ENCODE results near the gene MB.
A peak's percentile ranks its signal among the peaks of the same experiment; 100 is the strongest.
"Not testable (repeated sequence)": the region's sequence is repeated elsewhere in the genome, so short reads cannot be mapped to it uniquely, and the experiment has no call there.

The MB gene

GRCh38 chr22:35625763-35626432 is 8.8 kb upstream of the MB start:
- TF ChIP-seq ISL1 (CRISPR knock-in tag; IDR thresholded peaks at IDR 0.05) (no peak), ZNF565 (CRISPR knock-in tag; conservative IDR thresholded peaks at IDR 0.05; ENCODE audit: low read depth) (no peak), CSDC2 (CRISPR knock-in tag; IDR thresholded peaks at IDR 0.05) (no peak), ZC3H10 (CRISPR knock-in tag; IDR thresholded peaks at IDR 0.05) (no peak), TCF4 (CRISPR knock-in tag; IDR thresholded peaks at IDR 0.05; ENCODE audit: borderline replicate concordance) (no peak), ZFP30 (CRISPR knock-in tag; IDR thresholded peaks at IDR 0.05) (no peak), CREB5 (CRISPR knock-in tag; IDR thresholded peaks at IDR 0.05; ENCODE audit: low read depth) (no peak), ZNF70 (CRISPR knock-in tag; IDR thresholded peaks at IDR 0.05) (no peak)
- ATAC-seq: no peak

- no peak for ATAC-seq
- peak; percentile 94 for TF ChIP-seq ZFP3 (CRISPR knock-in tag; IDR thresholded peaks at IDR 0.05)
- TF ChIP-seq, protein P1, sequence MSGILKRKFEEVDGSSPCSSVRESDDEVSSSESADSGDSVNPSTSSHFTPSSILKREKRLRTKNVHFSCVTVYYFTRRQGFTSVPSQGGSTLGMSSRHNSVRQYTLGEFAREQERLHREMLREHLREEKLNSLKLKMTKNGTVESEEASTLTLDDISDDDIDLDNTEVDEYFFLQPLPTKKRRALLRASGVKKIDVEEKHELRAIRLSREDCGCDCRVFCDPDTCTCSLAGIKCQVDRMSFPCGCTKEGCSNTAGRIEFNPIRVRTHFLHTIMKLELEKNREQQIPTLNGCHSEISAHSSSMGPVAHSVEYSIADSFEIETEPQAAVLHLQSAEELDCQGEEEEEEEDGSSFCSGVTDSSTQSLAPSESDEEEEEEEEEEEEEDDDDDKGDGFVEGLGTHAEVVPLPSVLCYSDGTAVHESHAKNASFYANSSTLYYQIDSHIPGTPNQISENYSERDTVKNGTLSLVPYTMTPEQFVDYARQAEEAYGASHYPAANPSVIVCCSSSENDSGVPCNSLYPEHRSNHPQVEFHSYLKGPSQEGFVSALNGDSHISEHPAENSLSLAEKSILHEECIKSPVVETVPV (CRISPR knock-in tag; IDR thresholded peaks at IDR 0.05): no peak
Observed at GRCh38 chr22:35624547-35624946, 7.4 kb upstream of the MB start.

- ATAC-seq: not testable (repeated sequence)
Observed at GRCh38 chr22:35623885-35624284, 6.8 kb upstream of the MB start.

DNA sequence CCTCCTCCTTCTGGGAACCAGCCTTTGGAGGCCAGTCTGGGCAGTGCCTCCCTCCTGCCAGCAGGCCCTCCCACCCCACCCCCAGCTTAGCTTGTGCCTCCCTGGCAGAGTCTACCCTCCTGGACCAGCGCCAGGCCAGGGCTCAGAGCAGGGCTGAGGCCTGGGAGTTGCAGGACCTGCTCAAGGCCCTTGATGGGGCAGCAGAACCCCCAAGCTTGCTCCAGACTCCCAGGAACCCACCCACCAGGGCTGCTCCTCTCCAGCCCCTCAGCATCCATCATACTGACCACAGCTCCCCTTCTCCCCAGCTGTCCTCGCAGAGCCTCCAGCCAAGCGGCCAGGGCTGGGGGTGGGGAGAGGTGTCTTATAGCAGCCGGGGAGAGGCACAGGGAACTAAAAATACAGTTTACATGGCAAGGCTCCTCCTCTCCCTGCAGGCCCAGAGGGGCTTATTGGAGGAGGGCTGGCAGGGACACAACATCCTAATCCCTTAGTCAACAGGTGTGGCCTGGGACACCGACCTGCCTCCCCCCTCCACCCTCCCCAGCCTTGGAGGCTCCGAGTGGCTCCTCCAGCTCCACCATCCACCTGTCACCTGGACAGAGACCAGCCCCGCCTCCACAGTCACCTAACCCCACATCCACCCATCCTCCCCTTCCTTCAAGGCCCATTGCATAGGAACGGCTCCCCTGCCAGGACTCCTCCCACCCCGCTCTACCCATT is 5.2 kb upstream of the MB start:
- TF ChIP-seq GLIS3 (CRISPR knock-in tag; IDR thresholded peaks at IDR 0.05) (no peak), TCF4 (CRISPR knock-in tag; IDR thresholded peaks at IDR 0.05; ENCODE audit: borderline replicate concordance) (no peak), BACH2 (CRISPR knock-in tag; IDR thresholded peaks at IDR 0.05; ENCODE audit: borderline replicate concordance) (no peak), POU6F1 (CRISPR knock-in tag; IDR thresholded peaks at IDR 0.05; ENCODE audit: borderline replicate concordance, low read depth) (no peak), RARB (CRISPR knock-in tag; IDR thresholded peaks at IDR 0.05) (no peak), ZNF565 (CRISPR knock-in tag; conservative IDR thresholded peaks at IDR 0.05; ENCODE audit: low read depth) (no peak), SNAI2 (CRISPR knock-in tag; IDR thresholded peaks at IDR 0.05) (no peak), CSDC2 (CRISPR knock-in tag; IDR thresholded peaks at IDR 0.05) (no peak), PPARA (CRISPR knock-in tag; IDR thresholded peaks at IDR 0.05; ENCODE audit: borderline replicate concordance) (no peak), TSHZ2 (CRISPR knock-in tag; IDR thresholded peaks at IDR 0.05) (no peak), CREB5 (CRISPR knock-in tag; IDR thresholded peaks at IDR 0.05; ENCODE audit: low read depth) (no peak), ZFP3 (CRISPR knock-in tag; IDR thresholded peaks at IDR 0.05) (no peak), ZNF8 (CRISPR knock-in tag; IDR thresholded peaks at IDR 0.05) (no peak), ZC3H10 (CRISPR knock-in tag; IDR thresholded peaks at IDR 0.05) (no peak), ZFP30 (CRISPR knock-in tag; IDR thresholded peaks at IDR 0.05) (no peak), ARNTL (CRISPR knock-in tag; IDR thresholded peaks at IDR 0.05; ENCODE audit: borderline replicate concordance, low read depth) (no peak), OSR1 (CRISPR knock-in tag; IDR thresholded peaks at IDR 0.05) (no peak)
- TF ChIP-seq, protein P1 (CRISPR knock-in tag; IDR thresholded peaks at IDR 0.05): no peak
- peak; percentile 54 for ATAC-seq

Measured in SK-N-SH treated with all-trans-retinoic acid at 6 μM for 48 hours (cell line).